ENCODE measurements around the gene IL12RB1.

- TF ChIP-seq CTCF (IDR thresholded peaks at IDR 0.05): no peak
- no peak for TF ChIP-seq POLR2A (IDR thresholded peaks at IDR 0.05)
Measured at GRCh38 chr19:18118420-18119012, 31.8 kb upstream of the IL12RB1 start.
